Stimulated activated CD8-positive, alpha-beta memory T cell treated with anti-CD3 and anti-CD28 coated beads, Interleukin-12 subunit alpha, Interleukin-12 subunit beta, amount 100 ng/mL, for 4 hours (primary cell): Measurements from ENCODE around the gene LMX1B.
A peak's percentile ranks its signal among the peaks of the same experiment; 100 is the strongest.
"Not testable (repeated sequence)": the region's sequence is repeated elsewhere in the genome, so short reads cannot be mapped to it uniquely, and the experiment has no call there.

Experiments
- DNase-seq: peaks from one replicate; pipeline ENCODE4 v3.0.0-alpha.2; 2020; ENCODE audit warnings: low read depth

The LMX1B gene

DNA sequence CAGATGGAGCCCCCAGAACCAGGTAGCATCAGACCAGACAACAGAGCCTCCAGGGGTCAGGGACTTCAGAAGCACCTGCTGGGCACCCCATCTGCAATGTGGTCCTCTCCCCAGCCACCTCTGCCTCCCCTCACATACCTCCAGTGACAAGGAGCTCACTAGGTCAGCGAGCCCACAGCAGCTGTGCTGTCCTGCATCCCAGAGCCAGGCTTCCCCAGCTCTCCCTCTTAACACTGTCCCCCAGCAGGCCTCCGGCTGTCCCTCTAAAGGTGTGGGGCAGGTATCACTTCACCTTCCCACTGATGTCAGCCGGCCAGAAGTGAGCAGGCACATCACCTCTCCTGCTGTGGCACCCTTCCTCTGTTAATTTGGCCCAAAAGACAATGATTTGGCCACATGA is 83.6 kb downstream of the LMX1B start:
- DNase-seq: no peak

DNA sequence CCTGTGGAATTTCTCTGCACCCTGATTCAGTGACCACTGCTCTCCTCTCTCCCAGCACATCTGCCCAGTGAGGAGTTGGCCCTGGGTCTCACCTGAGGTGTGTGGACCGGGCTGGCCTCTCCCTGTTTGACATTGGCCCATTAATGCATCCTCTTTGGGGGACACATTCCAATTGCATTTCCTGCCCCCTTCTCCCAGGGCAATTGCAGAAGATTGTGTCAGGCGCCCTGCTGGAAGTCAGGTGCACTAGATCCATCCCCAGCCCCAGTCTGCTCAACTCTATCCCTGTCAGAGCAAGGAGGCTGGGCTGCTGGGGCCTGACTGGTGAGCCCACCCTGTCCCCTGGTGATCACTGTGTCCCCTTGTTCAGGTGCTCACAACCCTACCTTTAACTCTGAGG is 84.5 kb downstream of the LMX1B start:
- DNase-seq: no peak

DNA sequence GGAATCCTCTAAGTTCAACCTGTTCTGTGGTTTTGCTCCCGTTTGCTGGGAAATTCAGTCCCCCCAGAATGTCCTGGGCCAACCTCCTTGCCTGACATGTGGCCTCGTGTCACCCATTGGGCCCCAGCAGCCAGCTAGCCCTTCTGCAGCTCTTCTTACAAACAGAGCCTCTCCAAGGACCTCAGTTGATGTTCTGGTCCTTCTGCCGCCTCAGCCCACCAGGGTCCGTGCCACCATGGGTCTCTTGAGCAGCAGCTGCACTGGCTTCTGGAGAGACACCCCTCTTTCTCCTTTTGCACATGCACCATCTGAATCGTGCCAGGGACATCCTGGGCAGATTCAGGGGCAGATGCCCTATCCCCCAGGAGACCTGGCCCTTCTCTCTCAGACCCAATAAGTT is 85.0 kb downstream of the LMX1B start:
- DNase-seq: no peak

DNA sequence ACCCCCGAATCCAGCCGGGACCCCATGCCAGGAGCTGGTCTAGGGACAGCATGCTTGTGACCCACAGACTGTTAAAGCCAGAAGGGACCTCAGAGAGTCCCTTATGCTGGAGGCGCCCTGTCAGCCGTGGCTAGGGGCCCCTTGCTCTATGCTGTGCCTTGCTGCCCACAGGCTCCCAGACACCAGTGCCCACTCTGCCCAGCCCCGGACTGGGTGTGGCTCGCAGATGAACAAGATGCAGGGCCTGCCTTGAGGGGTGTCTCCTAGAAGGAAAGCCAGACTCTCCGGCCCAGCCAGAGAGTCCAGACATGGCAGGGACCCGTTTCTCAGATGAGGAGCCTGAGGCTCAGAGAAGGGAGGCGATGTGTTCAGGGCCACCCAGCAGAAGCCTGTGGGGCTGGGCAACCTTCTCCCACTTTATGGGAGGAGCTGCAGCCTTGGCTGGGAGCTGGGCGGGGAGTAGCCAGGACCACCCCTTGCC is 85.7 kb downstream of the LMX1B start:
- no peak for DNase-seq

DNA sequence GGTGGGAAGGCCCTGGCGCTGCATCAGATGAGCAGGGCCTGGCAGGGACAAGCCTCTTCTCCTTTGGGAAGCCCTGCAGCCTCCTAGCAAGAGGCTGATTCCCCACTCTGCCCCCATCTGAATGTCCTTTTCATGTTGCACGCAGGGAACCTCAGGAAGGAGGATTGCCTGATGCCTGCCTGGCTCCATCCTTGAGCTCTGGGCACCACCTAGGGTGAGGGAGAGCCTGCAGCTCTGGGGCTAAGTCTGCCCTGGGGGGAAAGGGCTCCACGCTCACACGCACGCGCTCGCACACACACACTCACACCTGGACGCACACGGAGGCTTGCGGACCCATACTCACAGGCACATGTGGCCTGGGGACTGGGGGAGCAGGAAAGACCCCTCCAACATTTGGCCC is 86.6 kb downstream of the LMX1B start:
- DNase-seq: no peak

DNA sequence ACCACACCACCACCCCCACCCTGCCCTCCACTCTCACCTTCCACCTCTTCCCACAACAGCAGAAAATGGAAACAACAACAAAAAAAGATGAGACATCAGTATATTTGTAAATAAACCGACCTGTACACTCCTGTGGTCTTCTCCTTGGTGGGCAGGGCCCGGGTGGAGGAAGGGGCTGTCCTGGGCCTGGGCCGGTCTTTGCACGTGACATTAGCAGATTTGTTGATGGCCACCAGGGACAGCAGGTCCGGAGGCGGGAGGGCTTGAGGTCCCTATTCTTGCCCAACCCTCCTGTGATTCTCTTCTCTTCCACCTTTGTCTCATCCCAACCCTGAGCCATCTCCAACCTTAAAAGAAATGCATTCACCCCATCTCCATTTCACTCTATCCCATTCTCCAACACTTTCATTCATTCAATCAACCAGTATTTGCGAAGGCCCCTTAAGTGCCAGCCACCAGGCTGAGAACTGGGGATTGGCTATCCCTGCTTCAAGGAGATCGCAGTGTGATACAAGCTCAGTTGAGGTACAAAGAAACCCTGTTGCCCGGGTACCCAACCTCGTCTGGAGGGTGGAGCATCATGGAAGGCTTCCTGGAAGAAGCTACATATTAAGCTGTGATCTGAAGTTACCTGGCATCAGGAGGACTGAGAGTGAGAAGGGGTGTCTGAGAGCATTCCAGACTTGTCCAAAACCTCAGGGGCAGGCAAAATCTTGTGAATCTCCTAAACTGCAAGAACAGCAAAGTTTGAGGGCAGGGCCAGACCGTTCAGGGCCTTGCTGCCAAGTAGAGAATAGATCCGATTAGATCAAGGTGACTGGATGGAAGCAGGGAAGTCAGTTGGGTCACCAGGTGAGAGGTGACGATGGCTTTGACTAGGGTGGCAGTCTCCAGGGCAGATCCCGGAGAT is 87.4 kb downstream of the LMX1B start:
- no peak for DNase-seq

DNA sequence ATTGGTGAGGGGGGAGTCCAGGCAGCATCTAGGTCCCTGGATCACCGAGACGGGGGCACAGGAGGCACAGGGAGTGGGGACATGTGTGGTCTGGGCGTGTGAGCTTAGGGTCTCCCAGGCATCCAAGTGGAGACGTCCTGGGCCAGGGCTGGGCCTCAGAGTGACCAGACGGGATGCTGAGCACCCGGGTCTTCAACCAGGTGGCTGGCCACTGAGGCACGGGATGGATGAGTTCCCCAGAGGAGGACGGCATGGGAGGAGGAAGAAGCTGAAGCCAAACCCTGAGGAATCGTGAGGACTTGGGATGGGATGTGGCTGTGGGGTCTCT is 88.0 kb downstream of the LMX1B start:
- DNase-seq: no peak

DNA sequence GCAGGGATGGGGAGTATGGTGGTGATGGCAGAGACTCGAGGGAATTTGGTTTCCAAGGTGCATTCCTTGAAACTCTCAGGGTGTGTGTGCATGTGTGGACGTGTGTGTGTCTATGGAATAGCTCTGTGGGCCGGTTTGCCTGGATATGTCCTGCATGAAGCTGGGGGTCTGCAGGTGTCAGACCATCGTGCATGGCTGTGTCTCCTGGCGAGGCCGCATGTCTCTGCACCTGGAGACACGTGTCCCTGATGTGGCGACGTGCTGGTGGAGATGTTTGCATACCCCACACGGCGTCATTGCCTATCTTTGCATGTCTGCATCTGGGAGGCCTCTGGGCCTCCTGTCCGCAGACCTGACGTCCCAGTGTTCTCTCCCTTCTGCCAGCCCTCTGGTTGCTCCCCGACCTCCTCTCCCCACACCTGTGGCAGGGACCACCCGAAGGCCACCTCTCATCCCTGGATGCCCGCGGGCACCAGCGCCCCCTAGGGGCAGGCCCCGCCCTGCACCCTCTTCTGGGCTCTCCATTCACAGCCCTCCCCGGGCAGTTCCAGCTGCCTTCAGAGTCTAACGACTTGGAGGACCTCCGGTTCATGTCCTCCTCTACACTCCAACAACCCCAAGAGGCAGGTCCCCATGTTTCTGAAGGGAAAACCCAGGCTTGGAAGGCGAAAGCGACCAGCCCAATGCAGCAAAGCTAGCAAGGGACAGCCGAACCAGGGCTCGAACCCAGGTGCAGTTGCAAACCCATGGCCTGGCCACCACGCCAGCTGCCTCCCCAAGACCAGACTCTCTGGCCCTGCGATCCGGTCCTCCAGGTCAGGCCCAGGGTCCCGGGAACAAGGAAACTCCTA is 88.6 kb downstream of the LMX1B start:
- DNase-seq: no peak

DNA sequence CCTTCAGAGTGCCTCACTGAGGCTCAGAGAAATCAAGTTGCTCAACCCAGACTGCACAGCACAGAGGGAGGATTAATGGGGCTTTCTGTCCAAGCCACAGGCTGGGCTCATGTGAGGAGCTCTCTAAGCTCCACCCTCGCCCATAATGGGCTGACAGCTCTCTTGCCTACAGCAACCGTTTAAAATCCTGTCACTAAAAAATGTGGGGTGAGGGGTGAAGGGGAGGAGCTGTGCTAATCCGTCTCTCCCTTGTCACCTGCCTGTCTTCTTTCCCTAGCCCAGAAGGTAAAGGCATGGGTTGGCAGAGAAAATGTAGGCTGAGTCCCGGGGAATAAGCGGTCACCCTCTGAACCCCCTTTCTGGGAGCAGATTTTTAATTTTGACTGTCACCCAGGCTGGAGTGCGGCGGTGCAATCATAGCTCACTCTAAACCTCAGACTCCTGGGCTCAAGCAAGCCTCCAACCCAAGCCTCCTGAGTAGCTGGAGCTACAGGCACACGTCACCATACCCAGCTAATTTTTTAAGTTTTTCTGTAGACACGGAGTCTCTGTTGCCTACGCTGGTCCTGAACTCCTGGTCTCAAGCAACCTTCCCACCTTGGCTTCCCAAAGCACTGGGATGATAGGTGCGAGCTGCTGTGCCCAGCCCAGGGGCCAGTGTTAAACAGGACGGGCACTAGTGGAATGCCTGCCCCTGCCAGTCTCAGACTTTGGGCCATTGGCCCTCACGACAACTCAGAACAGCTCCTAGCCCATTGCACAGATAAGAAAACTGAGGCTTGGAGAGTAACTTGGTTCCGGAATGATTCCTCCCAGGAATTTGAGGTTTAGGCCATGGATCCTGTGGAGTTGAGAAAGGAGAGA is 89.5 kb downstream of the LMX1B start:
- DNase-seq: no peak

DNA sequence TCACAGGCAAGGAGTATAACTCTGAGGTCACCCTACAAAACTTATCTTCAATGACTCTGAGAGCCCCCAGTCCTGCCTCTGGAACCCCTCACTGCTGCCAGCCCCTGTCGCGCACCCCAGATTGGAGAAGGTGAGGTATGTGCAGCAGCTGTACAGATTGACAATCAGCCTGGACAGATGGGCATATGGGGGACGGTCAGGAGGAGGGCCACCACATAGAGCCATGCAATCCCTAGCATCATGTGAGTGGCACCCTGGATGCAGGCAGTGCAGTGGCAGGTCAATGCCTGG is 90.1 kb downstream of the LMX1B start:
- DNase-seq: no peak

DNA sequence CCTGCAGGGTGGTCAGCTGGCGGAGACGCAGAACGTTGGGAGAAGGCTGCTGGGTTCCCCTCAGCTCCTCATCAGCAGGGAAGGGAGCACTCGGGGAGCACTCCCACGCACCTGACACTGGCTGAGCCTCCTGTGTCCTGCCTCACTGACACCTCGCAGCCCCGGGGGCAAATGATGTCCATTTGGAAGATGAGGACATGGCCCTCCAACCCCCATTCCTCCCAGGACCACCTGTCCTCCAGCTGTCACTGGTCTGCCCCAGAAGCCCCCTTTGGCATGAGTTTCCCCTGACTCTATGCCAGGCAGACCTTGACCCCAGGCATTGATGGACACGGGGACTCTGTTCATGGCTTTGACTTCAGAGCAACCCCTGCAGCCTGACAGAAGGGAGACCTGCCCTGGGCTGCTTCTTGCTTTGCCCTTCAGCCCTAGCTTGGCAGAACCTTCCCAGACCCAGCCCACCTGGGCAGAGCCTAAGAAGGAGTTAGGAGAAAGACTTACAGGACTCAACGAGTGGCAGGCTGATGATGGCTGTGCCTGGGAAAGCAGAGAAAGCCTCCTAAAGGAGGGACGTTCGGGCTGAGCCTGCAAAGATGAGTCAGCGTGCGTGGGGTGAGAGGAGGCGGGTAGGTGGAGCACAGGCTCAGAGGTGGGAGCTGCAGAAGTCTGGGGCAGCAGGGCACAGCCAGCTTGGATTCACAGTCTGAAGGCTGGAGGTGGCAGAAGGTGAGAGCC is 90.6 kb downstream of the LMX1B start:
- no peak for DNase-seq

DNA sequence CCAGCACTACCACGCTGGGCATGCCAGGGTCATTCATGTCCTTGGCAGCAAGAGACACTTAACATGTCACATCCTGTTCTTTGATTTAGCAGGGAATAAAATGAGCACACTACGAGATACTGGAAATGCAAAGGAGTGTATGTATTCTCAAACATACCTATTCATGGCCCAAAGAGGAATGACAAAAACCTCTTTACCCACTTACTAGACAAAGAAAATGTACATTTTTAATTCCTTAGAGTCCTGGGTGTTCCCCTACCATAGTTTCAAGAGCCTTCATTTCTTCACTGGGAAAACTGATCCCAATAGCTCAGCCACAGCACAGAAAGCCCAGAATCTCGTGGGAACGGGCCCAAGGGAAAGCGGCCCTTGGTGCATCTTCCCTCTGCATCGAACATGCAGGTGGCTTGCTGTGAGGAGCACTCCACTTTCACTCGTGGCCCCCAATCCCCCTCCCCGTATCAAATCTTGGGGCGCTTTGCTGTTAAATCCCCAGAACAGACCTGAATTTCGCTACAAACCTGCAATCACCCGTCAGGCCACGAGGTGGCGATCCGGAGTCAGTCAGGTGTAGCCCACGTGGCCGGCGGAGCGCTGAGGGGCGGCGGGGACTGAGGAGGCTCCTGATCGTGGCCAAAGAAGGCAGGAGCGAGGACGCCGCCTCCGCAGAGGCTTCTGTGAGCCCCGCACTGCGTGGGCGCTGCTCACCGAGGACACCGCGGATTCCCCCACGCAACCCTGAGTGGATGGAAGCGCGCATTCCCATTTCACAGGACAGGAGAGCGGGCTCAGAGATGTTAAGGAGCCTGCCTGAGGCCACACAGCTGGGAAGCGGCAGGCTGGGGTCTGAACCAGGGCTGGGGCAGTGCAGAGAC is 91.4 kb downstream of the LMX1B start:
- DNase-seq: peak; percentile 73

DNA sequence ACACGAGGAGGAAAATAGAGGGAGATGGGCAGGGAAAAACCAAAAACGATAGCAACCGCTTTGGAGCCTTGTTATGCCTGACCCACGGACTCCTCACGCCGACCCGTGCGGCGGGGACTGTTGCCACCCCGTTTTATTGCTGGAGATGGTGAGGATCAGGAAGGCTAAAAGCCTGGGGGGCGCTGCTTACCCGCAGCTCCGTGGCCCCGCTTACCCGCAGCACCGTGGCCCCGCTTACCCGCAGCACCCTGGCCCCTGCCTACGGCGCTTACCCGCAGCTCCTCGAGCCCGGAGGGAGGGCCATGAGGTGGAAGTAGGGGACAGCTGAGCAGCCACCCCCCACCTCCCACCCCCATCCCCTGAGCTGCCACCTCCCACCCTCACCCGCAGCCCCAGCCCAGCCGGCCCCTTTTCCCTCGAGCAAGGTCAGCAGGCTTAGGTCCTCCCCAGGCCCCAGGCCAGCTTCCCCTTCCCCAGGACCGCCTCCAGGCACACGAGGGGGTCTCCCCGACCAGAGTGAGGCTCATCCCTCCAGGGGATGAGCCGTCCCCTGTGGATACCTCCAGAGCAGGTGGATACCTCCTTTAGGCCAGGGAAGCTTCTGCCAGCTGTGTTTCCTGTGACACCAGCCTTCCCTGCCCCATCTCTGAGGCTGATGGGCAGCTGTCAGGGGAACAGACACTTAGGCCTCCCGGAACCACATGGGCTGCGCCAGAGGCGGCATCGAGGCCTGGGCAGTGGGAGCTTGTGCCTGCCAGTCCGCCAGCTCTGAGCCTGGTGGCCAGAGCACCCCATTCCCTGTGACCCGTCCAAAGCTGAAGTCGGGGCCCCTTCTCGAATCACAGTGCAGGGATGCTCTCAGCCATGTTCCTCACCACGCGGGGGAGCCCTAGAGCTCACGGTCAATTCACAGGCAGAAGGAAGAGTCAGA is 92.3 kb downstream of the LMX1B start:
- peak; percentile 49 for DNase-seq

DNA sequence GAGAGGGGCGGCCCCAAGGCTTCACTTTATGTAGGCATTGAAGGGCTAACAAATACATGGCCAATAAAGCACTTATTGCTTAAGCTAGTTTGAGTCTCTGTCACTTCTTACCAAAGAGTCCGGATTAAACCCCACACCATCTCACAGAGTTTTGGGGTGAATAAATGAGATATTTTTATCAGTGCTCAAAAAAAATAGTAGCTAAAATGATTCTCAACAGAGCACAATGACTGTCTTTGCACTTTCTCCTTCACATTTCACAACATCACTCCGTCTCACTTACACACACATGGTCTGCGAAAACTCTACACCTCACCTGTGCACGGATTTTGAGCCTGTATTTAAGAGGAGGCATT is 92.9 kb downstream of the LMX1B start:
- no peak for DNase-seq

DNA sequence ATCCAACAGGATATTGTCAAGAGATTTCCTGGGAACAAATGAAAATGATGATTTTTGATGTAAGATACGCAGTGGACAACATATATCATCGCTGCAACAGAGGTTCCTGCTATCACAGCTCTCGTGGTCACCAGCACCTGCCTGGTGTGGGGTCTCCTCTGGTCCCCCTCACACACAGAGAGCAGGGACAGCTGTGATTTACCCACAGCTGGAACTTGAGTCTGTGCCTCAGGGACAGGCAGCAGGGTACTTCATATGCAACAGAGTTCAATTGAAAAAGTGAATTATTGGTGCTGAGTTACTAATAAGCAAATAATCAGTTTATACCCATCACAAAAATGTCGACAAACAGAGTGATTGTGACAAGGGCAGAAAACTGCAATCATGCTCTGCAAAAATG is 93.4 kb downstream of the LMX1B start:
- DNase-seq: no peak

DNA sequence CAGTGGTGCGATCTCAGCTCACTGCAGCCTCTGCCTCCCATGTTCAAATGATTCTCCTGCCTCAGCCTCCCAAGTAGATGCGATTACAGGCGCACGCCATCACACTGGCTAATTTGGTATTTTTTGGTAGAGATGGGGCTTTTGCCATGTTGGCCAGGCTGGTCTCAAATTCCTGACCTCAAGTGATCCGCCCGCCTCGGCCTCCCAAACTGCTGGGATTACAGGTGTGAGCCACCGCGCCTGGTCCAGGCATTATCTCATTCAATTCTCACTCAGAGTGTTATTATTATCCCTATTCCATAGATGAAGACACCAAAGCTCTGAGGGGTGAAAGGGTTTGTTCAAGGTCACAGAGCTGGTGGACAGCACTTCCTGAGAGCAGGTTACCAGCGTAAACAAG is 94.0 kb downstream of the LMX1B start:
- not testable (repeated sequence) for DNase-seq

DNA sequence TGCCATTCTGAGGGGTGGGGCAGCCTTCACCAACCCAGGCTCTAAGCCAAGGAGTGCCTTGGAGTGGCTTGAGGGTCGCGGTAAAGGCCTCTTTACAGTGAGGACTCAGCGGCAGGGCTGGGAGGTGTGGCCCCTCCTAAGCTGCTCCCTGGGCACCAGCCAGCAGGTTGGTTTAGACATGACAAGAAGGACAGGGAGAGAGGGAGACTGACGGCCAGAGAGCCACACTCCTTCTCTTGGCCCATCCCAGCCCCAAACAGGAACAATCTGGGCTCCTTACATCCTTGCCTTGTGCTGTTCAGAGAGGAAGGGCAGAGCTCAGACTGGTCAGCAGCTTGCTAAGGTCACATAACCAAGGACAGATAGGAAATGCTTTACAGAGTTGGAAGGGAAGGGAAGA is 94.5 kb downstream of the LMX1B start:
- no peak for DNase-seq

DNA sequence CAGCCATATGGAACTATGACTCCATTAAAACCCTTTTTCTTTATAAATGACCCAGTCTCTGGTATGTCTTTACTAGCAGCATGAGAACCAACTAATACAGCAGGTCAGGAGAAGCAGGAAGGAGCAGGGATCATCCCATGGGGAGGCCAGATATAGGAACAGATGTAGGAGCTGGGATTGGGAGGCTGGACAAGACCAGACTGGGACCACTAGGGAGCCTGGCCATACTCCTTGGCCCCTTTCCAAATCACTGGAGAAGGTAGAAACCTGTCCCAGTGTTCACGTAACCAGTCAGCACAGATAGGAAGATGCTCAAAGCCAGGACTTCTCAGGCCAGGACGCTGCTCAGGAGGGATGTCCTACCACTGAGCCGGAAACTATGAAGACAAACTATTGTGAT is 95.5 kb downstream of the LMX1B start:
- no peak for DNase-seq

DNA sequence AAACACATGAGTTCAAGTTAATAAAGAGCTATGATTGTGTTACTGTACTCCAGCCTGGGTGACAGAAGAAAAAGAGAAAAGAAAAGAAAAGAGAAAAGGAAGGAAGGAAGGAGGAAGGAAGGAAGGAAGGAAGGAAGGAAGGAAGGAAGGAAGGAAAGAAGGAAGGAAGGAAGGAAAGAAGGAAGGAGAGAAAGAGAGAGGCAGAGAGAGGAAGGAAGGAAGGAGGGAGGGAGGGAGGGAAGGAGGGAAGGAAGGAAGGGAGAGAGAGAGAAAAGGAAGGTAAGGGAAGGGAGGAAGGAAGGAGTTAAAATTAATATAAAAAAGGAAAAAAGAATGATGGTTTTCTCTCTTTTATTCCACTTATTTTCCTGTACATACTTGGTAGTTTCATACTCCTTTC is 101.7 kb downstream of the LMX1B start:
- DNase-seq: no peak

DNA sequence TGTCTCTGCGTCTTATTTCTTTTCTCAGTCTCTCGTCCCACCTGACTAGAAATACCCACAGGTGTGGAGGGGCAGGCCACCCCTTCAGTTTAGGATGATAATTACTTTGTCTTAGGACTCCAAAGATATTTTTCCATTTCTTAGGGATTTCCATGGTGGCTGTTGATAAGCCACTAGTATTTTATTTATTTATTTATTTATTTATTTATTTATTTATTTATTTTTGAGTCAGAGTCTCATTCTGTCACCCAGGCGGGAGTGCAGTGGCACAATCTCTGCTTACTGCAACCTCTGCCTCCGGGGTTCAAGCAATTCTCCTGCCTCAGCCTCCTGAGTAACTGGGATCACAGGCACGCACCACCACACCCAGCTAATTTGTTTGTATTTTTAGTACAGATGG is 103.7 kb downstream of the LMX1B start:
- not testable (repeated sequence) for DNase-seq
